ENCODE data around the gene PIK3R4.

Gene PIK3R4

DNA sequence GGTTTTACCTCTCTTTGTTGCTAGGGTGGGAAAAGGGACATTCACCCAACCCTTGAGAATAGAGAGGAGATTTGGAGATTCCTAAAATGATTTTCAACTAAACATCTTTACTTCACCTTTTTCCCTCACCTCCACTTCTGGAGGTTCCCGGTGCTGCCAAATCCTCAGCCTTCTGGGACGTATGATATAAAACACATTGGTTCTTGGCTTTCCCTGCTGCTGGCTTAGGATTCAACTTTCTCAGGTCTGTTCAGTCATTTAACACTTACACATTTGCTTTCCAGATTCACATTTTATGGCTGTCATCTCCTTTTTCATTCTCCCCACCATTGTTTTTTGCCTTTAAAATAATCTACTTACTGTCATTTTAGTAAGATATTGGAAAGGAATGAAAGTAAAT is 106.6 kb downstream of the PIK3R4 start:
- no peak for DNase-seq (ENCODE audit: low spot score)

DNA sequence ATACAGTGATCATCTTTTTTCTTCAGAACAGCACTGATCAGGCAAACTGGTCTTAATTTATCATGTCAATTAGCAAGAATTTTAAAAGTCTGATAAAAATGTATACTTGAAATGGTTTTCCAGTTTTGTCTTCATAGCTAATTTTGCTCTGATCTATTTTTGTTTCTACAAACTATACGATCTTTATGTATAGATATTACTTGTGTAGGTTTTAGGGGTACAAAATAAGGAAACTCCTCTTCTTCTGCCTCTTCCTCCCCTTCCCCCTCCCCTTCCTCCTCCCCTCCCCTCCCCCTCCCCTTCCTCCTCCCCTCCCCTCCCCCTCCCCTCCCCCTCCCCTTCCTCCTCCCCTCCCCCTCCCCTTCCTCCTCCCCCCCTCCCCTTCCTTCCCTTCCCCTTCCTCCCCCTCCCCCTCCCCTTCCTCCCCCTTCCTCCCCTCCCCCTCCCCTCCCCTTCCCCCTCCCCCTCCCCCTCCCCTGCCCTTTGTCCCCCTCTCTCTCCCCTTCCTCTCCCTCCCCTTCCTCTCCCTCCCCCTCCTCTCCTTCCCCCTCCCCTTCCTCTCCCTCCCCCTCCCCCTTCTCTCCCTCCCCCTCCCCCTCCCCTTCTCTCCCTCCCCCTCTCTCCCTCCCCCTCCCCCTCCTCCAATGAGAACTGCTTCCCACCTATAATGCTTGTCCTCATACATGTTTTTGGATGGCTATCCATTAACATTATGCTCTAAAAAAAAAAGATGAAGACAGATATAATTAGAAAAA is 110.0 kb downstream of the PIK3R4 start:
- DNase-seq (ENCODE audit: low spot score) = no peak

DNA sequence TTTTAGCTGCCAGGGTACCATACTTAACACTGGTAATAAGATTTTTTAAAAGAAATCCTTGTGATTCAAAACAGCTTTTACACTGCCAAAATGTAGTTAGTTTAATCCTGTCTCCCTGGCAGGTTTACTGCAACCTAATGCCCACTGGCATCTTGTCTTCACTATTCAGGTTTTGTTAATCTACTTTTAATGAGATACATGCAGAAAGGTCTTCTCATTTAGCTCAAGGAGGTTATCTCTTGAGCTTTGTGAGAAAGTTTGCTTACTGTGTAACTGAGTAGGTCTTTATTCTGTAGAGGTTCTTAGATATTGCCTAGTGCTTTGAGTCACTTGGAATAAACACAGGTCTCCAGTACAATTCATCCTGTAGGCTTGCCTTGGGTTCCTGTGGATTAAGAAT is 110.7 kb downstream of the PIK3R4 start:
- DNase-seq (ENCODE audit: low spot score) = no peak

DNA sequence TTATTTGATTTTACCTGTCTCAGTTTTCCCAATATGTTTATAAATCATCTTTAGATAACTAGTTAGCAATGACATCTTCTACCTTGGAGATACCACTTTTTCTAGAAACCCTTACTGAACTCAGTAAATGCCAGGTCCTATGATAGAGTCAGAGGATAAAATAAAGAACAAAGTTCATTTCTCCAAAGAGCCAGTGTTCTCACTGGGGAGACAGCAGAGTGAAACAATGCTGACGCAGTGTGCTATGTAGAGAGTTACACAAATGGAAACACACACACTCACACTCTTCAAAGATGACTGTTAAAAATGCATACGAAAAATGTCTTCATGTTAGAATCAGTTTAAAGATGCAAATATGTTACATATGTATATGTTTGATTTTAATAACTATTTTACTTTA is 111.3 kb downstream of the PIK3R4 start:
- DNase-seq (ENCODE audit: low spot score) = no peak

Measured in kidney capillary endothelial cell (primary cell).